Adipose tissue (tissue), 3 donors: ENCODE results near the gene TMEM39B. TPM values are rescaled to one million over a fixed set of nuclear protein-coding genes. Genes with fewer than 3 reads are reported as not detected.
"Not testable (repeated sequence)": the region's sequence is repeated elsewhere in the genome, so short reads cannot be mapped to it uniquely, and the experiment has no call there.

Experiments used
- H3K27ac ChIP-seq: one replicate; pipeline ENCODE4 v1.5.1; 2013; ENCODE audit warnings: low read depth, low read length
- WGBS, 3 donors: extraction: QIAGEN DNeasy Blood & Tissue Kit; methylation state at CpG; one replicate each; pipeline ENCODE4 v1.1.7; 2013; 5-methylcytosine and 5-hydroxymethylcytosine counted together
- polyA plus RNA-seq, 3 donors: library from polyadenylated mRNA; stranded (reverse); fragments of 200-250 nt; gene quantifications; one replicate each; pipeline ENCODE4 v1.2.3, GENCODE V29; 2013
- donor health status: healthy with polysubstance abuse.
- donor health status: Bipolar disorder and iron deficiency.
- donor health status: healthy.

TMEM39B gene
- polyA plus RNA-seq, 3 donors, result 6.2 to 13.2 (median 10.1) TPM

- WGBS, 3 donors, result 51 to 80% (median 76%) methylated on average over 5 of the region's 5 CpGs
- no peak overlapping the region for H3K27ac ChIP-seq
Observed at GRCh38 chr1:32138965-32139364, 66.2 kb downstream of the TMEM39B start.

- WGBS, 3 donors, result 52 to 58% (median 58%) methylated on average over 6 of the region's 6 CpGs
Observed at GRCh38 chr1:32142446-32143301, 69.9 kb downstream of the TMEM39B start.

GRCh38 chr1:32143302-32143695 lies 70.6 kb downstream of the TMEM39B start:
- not testable (repeated sequence) for H3K27ac ChIP-seq
- WGBS, 3 donors, result 75 to 82% (median 76%) methylated on average over 4 of the region's 4 CpGs

More at GRCh38 chr1:32142446-32143301, 69.9 kb downstream of the TMEM39B start:
- no peak overlapping the region for H3K27ac ChIP-seq

GRCh38 chr1:32144033-32144432 lies 71.3 kb downstream of the TMEM39B start:
- WGBS, 3 donors, result 81 to 97% (median 90%) methylated on average over 3 of the region's 3 CpGs
- H3K27ac ChIP-seq, result no peak overlapping the region

- 98 to 99% (median 99%) methylated on average over 5 of the region's 5 CpGs for WGBS, 3 donors
- H3K27ac ChIP-seq, result not testable (repeated sequence)
Observed at GRCh38 chr1:32147799-32148198, 75.1 kb downstream of the TMEM39B start.

- WGBS, 3 donors, result 83 to 91% (median 88%) methylated on average over 9 of the region's 9 CpGs
- H3K27ac ChIP-seq, result no peak overlapping the region
Observed at GRCh38 chr1:32150847-32151246, 78.1 kb downstream of the TMEM39B start.

- no peak overlapping the region for H3K27ac ChIP-seq
- WGBS, 3 donors, result 46 to 65% (median 53%) methylated on average over 5 of the region's 5 CpGs
Observed at GRCh38 chr1:32151319-32151787, 78.6 kb downstream of the TMEM39B start.

Other genes with a start within 250 kb of the TMEM39B start
- gene PTP4A2, start 134.6 kb upstream of the TMEM39B start, polyA plus RNA-seq, result 100 to 1,000 TPM in 2 of 3 donors, 10 to 100 TPM in 1; 42.8 to 282 (median 149) TPM
- 10 to 100 TPM; 35.7 to 85.9 (median 62.4) TPM for gene KHDRBS1, start 59.1 kb upstream of the TMEM39B start, polyA plus RNA-seq
- gene KPNA6, start 35.1 kb downstream of the TMEM39B start, polyA plus RNA-seq, result 10 to 100 TPM in 2 of 3 donors, 1 to 10 TPM in 1; 5.9 to 11.4 (median 10.1) TPM
- gene TXLNA, start 106.7 kb downstream of the TMEM39B start, polyA plus RNA-seq, result 10 to 100 TPM; 13.2 to 26.7 (median 21.7) TPM
- 10 to 100 TPM in 1 of 3 donors, 1 to 10 TPM in 2; 3.5 to 15.9 (median 4.1) TPM for gene CCDC28B, start 127.7 kb downstream of the TMEM39B start, polyA plus RNA-seq
- gene IQCC, start 132.7 kb downstream of the TMEM39B start, polyA plus RNA-seq, result 1 to 10 TPM in 1 of 3 donors, under 1 TPM in 2; 0.56 to 1.5 (median 0.79) TPM
- gene DCDC2B, start 136.2 kb downstream of the TMEM39B start, polyA plus RNA-seq, result not detected
- gene TMEM234, start 149.4 kb downstream of the TMEM39B start, polyA plus RNA-seq, result 10 to 100 TPM in 2 of 3 donors, 1 to 10 TPM in 1; 6.9 to 14.7 (median 10.7) TPM
- gene EIF3I, start 149.5 kb downstream of the TMEM39B start, polyA plus RNA-seq, result 100 to 1,000 TPM; 123 to 219 (median 202) TPM
- gene FAM167B, start 174.3 kb downstream of the TMEM39B start, polyA plus RNA-seq, result 10 to 100 TPM in 2 of 3 donors, 1 to 10 TPM in 1; 3.1 to 23.5 (median 12.3) TPM
- gene LCK, start 178.3 kb downstream of the TMEM39B start, polyA plus RNA-seq, result 1 to 10 TPM; 1.0 to 3.3 (median 1.8) TPM
- 10 to 100 TPM; 35.3 to 43.9 (median 42.1) TPM for gene HDAC1, start 219.1 kb downstream of the TMEM39B start, polyA plus RNA-seq